ENCODE measurements around the gene MRPL28.

MRPL28 gene

GRCh38 chr16:369275-369865, 968 bp downstream of the MRPL28 start:
- no peak overlapping the region for H3K27ac ChIP-seq (ENCODE audit: low read depth, low read length)

GRCh38 chr16:368388-369158, 1.8 kb downstream of the MRPL28 start:
- Histone ChIP-seq H3K27ac (ENCODE audit: low read depth, low read length) (no peak overlapping the region), H3K9me3 (ENCODE audit: insufficient read depth, low read length) (no peaks in the 10 kb centered on the region), H4K20me1 (ENCODE audit: low read depth, low read length) (no peaks in the 10 kb centered on the region), H3K27me3 (ENCODE audit: low read length) (no peaks in the 10 kb centered on the region), H3K9me2 (replicated peaks; ENCODE audit: insufficient read depth, low read length) (no peaks in the 10 kb centered on the region), H3K79me2 (ENCODE audit: insufficient read depth, low read length) (no peaks in the 10 kb centered on the region), H2AFZ (ENCODE audit: low read depth, low read length, severe bottlenecking) (no peak overlapping the region), H3K36me3 (ENCODE audit: low read length) (no peaks in the 10 kb centered on the region), H3K4me2 (ENCODE audit: low read depth, low read length, poor library complexity, severe bottlenecking) (no peak overlapping the region), H3F3A (ENCODE audit: insufficient read depth) (0 out of 2 replicates have a peak, but pooled peaks cover 4% of the 10 kb centered on the region), H3K4me3 (ENCODE audit: insufficient read depth, low read length, poor library complexity, severe bottlenecking) (no peak overlapping the region), H3K9ac (ENCODE audit: low read length) (no peak overlapping the region)
- no peak for TF ChIP-seq EZH2phosphoT487 (conservative IDR thresholded peaks at IDR 0.05; ENCODE audit: low read length)
- TF ChIP-seq, protein P1, sequence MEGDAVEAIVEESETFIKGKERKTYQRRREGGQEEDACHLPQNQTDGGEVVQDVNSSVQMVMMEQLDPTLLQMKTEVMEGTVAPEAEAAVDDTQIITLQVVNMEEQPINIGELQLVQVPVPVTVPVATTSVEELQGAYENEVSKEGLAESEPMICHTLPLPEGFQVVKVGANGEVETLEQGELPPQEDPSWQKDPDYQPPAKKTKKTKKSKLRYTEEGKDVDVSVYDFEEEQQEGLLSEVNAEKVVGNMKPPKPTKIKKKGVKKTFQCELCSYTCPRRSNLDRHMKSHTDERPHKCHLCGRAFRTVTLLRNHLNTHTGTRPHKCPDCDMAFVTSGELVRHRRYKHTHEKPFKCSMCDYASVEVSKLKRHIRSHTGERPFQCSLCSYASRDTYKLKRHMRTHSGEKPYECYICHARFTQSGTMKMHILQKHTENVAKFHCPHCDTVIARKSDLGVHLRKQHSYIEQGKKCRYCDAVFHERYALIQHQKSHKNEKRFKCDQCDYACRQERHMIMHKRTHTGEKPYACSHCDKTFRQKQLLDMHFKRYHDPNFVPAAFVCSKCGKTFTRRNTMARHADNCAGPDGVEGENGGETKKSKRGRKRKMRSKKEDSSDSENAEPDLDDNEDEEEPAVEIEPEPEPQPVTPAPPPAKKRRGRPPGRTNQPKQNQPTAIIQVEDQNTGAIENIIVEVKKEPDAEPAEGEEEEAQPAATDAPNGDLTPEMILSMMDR (IDR thresholded peaks at IDR 0.05; ENCODE audit: insufficient read depth, low read length, poor library complexity, severe bottlenecking) = no peak

More at GRCh38 chr16:369275-369865, 968 bp downstream of the MRPL28 start:
- no peak overlapping the region for H3K9ac ChIP-seq (ENCODE audit: low read length)
- H3K27me3 ChIP-seq (ENCODE audit: low read length) = no peaks in the 10 kb centered on the region
- H3K36me3 ChIP-seq (ENCODE audit: low read length) = no peaks in the 10 kb centered on the region
- H2AFZ ChIP-seq (ENCODE audit: low read depth, low read length, severe bottlenecking) = no peak overlapping the region
- H3K9me2 ChIP-seq (replicated peaks; ENCODE audit: insufficient read depth, low read length) = no peaks in the 10 kb centered on the region
- TF ChIP-seq, protein P1 (IDR thresholded peaks at IDR 0.05; ENCODE audit: insufficient read depth, low read length, poor library complexity, severe bottlenecking) = no peak
- no peak for TF ChIP-seq EZH2phosphoT487 (conservative IDR thresholded peaks at IDR 0.05; ENCODE audit: low read length)
- no peaks in the 10 kb centered on the region for H4K20me1 ChIP-seq (ENCODE audit: low read depth, low read length)
- no peaks in the 10 kb centered on the region for H3K79me2 ChIP-seq (ENCODE audit: insufficient read depth, low read length)
- H3F3A ChIP-seq (ENCODE audit: insufficient read depth) = 0 out of 2 replicates have a peak, but pooled peaks cover 4% of the 10 kb centered on the region
- no peak overlapping the region for H3K4me2 ChIP-seq (ENCODE audit: low read depth, low read length, poor library complexity, severe bottlenecking)
- H3K9me3 ChIP-seq (ENCODE audit: insufficient read depth, low read length) = no peaks in the 10 kb centered on the region
- no peak overlapping the region for H3K4me3 ChIP-seq (ENCODE audit: insufficient read depth, low read length, poor library complexity, severe bottlenecking)

DNA sequence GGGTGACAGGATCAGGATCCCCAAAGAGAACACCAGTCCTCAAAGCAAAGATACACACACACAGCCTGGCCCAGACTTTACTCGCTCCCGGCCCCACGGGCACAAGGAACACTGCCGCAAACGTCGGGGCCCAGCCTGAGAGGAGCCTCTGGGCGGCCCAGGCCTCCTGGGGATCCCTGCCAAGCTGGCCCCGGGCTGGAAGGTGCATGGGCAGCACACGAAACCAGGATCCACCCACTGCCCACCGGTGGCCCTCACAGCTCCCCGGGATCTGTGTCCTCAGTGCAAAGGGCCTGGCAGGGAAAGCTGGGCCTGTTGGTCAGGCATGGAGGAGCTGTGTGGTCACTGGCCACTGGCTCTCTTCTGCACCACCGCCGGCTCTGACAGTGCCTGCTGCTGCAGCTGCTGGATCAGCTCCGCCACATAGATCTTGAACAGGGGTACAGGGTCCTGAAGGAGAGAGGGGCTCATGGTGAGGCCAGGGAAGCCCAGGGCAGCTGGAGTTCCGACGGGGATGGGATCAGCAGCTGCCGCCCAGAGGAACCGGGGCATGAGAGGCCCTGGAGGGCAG, 2.9 kb downstream of the MRPL28 start:
- no peak overlapping the region for H3K4me2 ChIP-seq (ENCODE audit: low read depth, low read length, poor library complexity, severe bottlenecking)
- no peak overlapping the region for H3K27ac ChIP-seq (ENCODE audit: low read depth, low read length)
- TF ChIP-seq EZH2phosphoT487 (conservative IDR thresholded peaks at IDR 0.05; ENCODE audit: low read length) = no peak
- TF ChIP-seq, protein P1 (IDR thresholded peaks at IDR 0.05; ENCODE audit: insufficient read depth, low read length, poor library complexity, severe bottlenecking) = no peak
- H3K36me3 ChIP-seq (ENCODE audit: low read length) = no peaks in the 10 kb centered on the region
- no peak overlapping the region for H2AFZ ChIP-seq (ENCODE audit: low read depth, low read length, severe bottlenecking)
- no peak overlapping the region for H3K4me3 ChIP-seq (ENCODE audit: insufficient read depth, low read length, poor library complexity, severe bottlenecking)
- H3K9me3 ChIP-seq (ENCODE audit: insufficient read depth, low read length) = no peaks in the 10 kb centered on the region
- H3F3A ChIP-seq (ENCODE audit: insufficient read depth) = 0 out of 2 replicates have a peak, but pooled peaks cover 4% of the 10 kb centered on the region
- H3K27me3 ChIP-seq (ENCODE audit: low read length) = no peaks in the 10 kb centered on the region
- no peaks in the 10 kb centered on the region for H3K9me2 ChIP-seq (replicated peaks; ENCODE audit: insufficient read depth, low read length)
- H4K20me1 ChIP-seq (ENCODE audit: low read depth, low read length) = no peaks in the 10 kb centered on the region
- H3K79me2 ChIP-seq (ENCODE audit: insufficient read depth, low read length) = no peaks in the 10 kb centered on the region
- no peak overlapping the region for H3K9ac ChIP-seq (ENCODE audit: low read length)
